Keratinocyte (primary cell): ENCODE measurements around the gene CTH. TPM values are rescaled to one million over a fixed set of nuclear protein-coding genes. Genes with fewer than 3 reads are reported as not detected.
"Not testable (repeated sequence)": the region's sequence is repeated elsewhere in the genome, so short reads cannot be mapped to it uniquely, and the experiment has no call there.

Experiments
- DNase-seq: peaks from one replicate; pipeline ENCODE4 v3.0.0-alpha.2; 2011; ENCODE audit warnings: low read depth, missing footprints, low spot score
- FAIRE-seq: peaks from 2 replicates; lab custom pipeline; 2011; peaks lifted over from hg19 to GRCh38; lab: Jason Lieb, UNC
- H2AFZ ChIP-seq: 2 replicates; pipeline ENCODE4 v1.6.0; 2012; ENCODE audit warnings: low read length, control low read depth, inconsistent platforms; ENCODE audit not compliant: control insufficient read depth
- H3K27ac ChIP-seq: 2 replicates; pipeline ENCODE4 v1.5.1; 2011; ENCODE audit warnings: low read length; ENCODE audit not compliant: control insufficient read depth, insufficient read depth
- H3K27me3 ChIP-seq: 3 replicates; pipeline ENCODE4 v1.6.0; 2011; ENCODE audit warnings: low read length; ENCODE audit not compliant: control insufficient read depth, insufficient read depth; ENCODE audit errors: extremely low read depth
- H3K36me3 ChIP-seq, 2 experiments: 2 replicates in 1 of 2; 3 replicates in 1 of 2; pipeline ENCODE4 v1.5.1; 2011; ENCODE audit warnings: low read length in 2 of 2, mild to moderate bottlenecking in 1 of 2; ENCODE audit not compliant: control insufficient read depth in 2 of 2, insufficient read depth in 2 of 2; ENCODE audit errors: extremely low read depth in 1 of 2
- H3K4me1 ChIP-seq: 3 replicates; pipeline ENCODE4 v1.5.1; 2011; ENCODE audit warnings: low read length; ENCODE audit not compliant: control insufficient read depth, insufficient read depth; ENCODE audit errors: extremely low read depth
- H3K4me2 ChIP-seq: 3 replicates; pipeline ENCODE4 v1.6.0; 2011; ENCODE audit warnings: low read depth, low read length; ENCODE audit not compliant: control insufficient read depth, insufficient read depth; ENCODE audit errors: extremely low read depth
- H3K4me3 ChIP-seq, 3 experiments: fragments of 200-600 bp in 1 of 3; sonication (generic) in 1 of 3; 2 replicates in 2 of 3; 3 replicates in 1 of 3; pipeline ENCODE4 v1.5.1; 2011 to 2016; ENCODE audit warnings: low read length in 3 of 3, mild to moderate bottlenecking in 3 of 3, control low read depth in 2 of 3, inconsistent platforms in 1 of 3, low read depth in 1 of 3, mixed read lengths in 1 of 3, mixed run types in 1 of 3, moderate library complexity in 1 of 3; ENCODE audit not compliant: control insufficient read depth in 2 of 3, insufficient read depth in 2 of 3; ENCODE audit errors: extremely low read depth in 1 of 3
- H3K79me2 ChIP-seq: 2 replicates; pipeline ENCODE4 v1.6.0; 2012; ENCODE audit warnings: low read length; ENCODE audit not compliant: control insufficient read depth, insufficient read depth
- H3K9ac ChIP-seq: 3 replicates; pipeline ENCODE4 v1.6.0; 2011; ENCODE audit warnings: low read length; ENCODE audit not compliant: control insufficient read depth, insufficient read depth; ENCODE audit errors: extremely low read depth
- H3K9me1 ChIP-seq: 3 replicates; pipeline ENCODE4 v1.6.0; 2011; ENCODE audit warnings: low read length; ENCODE audit not compliant: control insufficient read depth, insufficient read depth; ENCODE audit errors: extremely low read depth
- H3K9me3 ChIP-seq: 2 replicates; pipeline ENCODE4 v1.5.1; 2012; ENCODE audit warnings: low read depth, low read length; ENCODE audit not compliant: control insufficient read depth
- H4K20me1 ChIP-seq: 3 replicates; pipeline ENCODE4 v1.6.0; 2011; ENCODE audit warnings: low read length; ENCODE audit not compliant: control insufficient read depth, insufficient read depth; ENCODE audit errors: extremely low read depth
- CTCF ChIP-seq, 3 experiments: IDR thresholded peaks in 1 of 3; conservative IDR thresholded peaks in 1 of 3; optimal IDR thresholded peaks in 1 of 3; 2 replicates in 2 of 3; 3 replicates in 1 of 3; pipeline versions ENCODE3 to v1.5.1; 2011; ENCODE audit warnings: low read length in 3 of 3, mild to moderate bottlenecking in 3 of 3, moderate library complexity in 2 of 3, control low read depth in 1 of 3, inconsistent platforms in 1 of 3; ENCODE audit not compliant: insufficient read depth in 2 of 3; ENCODE audit errors: extremely low read depth in 1 of 3
- EZH2 ChIP-seq: IDR thresholded peaks from one replicate; pipeline ENCODE4 v1.6.1; 2012; ENCODE audit warnings: inconsistent platforms, mild to moderate bottlenecking, low read length, moderate library complexity
- dilution Hi-C: fragments of 300-500 bp; cut with MboI; formaldehyde crosslinking; loops from one replicate; pipeline ENCODE4 v1.7.0; 2020; ENCODE audit warnings: low sequenced_read_pairs; ENCODE audit not compliant: extremely low pct_ligation_motif_present
- polyA plus RNA-seq, 5 experiments: library from polyadenylated mRNA; depleted of rRNA in 3 of 5; stranded (reverse) in 3 of 5; stranded (forward) in 1 of 5; unstranded in 1 of 5; fragments of >200 nt; gene quantifications; 1 replicate in 1 of 5; 2 replicates in 3 of 5; 3 replicates in 1 of 5; pipeline versions ENCODE4 v1.2.1 to v1.2.3, GENCODE V29; 2011 to 2012; ENCODE audit warnings: missing spikeins in 2 of 5, low read depth in 1 of 5, low replicate concordance in 1 of 5

The CTH gene
- polyA plus RNA-seq, 1 donor (not counting 4 experiments of a cell fraction or from before 2014, with no cell fraction given): 5.0 TPM

- dilution Hi-C loops: no loop called here
- H3K79me2 ChIP-seq: no peaks in the 10 kb centered on the region
- H3K4me3 ChIP-seq: no peak overlapping the region
- DNase-seq: no peak
- H3K9me1 ChIP-seq: no peaks in the 10 kb centered on the region
- H3K9me3 ChIP-seq: no peaks in the 10 kb centered on the region
- H4K20me1 ChIP-seq: no peaks in the 10 kb centered on the region
- no peaks in the 10 kb centered on the region for H3K4me1 ChIP-seq
- TF ChIP-seq CTCF (optimal IDR thresholded peaks at IDR 0.05 in 1 of 3, IDR thresholded peaks at IDR 0.05 in 1 of 3, conservative IDR thresholded peaks at IDR 0.05 in 1 of 3; ENCODE audit: extremely low read depth in 1 of 3, insufficient read depth in 2 of 3, low read length in 3 of 3) (no peak), EZH2 (no peak)
- no peak overlapping the region for H2AFZ ChIP-seq
- H3K36me3 ChIP-seq: no peaks in the 10 kb centered on the region
- H3K9ac ChIP-seq: no peak overlapping the region
- H3K27ac ChIP-seq: no peak overlapping the region
- no peak overlapping the region for H3K4me2 ChIP-seq
- FAIRE-seq: no peak
- no peaks in the 10 kb centered on the region for H3K27me3 ChIP-seq
Observed at GRCh38 chr1:70467531-70467930, 56.5 kb downstream of the CTH start.

GRCh38 chr1:70468180-70468579 lies 57.1 kb downstream of the CTH start:
- dilution Hi-C loops: no loop called here
- FAIRE-seq (no peak), DNase-seq (no peak)
- Histone ChIP-seq H3K36me3 (no peaks in the 10 kb centered on the region), H3K4me2 (no peak overlapping the region), H3K9me1 (no peaks in the 10 kb centered on the region), H3K4me3 (no peak overlapping the region), H3K9me3 (no peaks in the 10 kb centered on the region), H3K9ac (no peak overlapping the region), H3K27me3 (no peaks in the 10 kb centered on the region), H3K4me1 (no peaks in the 10 kb centered on the region), H2AFZ (no peak overlapping the region), H3K79me2 (no peaks in the 10 kb centered on the region), H3K27ac (no peak overlapping the region), H4K20me1 (no peaks in the 10 kb centered on the region)
- TF ChIP-seq EZH2 (no peak), CTCF (optimal IDR thresholded peaks at IDR 0.05 in 1 of 3, IDR thresholded peaks at IDR 0.05 in 1 of 3, conservative IDR thresholded peaks at IDR 0.05 in 1 of 3; ENCODE audit: extremely low read depth in 1 of 3, insufficient read depth in 2 of 3, low read length in 3 of 3) (no peak)

DNA sequence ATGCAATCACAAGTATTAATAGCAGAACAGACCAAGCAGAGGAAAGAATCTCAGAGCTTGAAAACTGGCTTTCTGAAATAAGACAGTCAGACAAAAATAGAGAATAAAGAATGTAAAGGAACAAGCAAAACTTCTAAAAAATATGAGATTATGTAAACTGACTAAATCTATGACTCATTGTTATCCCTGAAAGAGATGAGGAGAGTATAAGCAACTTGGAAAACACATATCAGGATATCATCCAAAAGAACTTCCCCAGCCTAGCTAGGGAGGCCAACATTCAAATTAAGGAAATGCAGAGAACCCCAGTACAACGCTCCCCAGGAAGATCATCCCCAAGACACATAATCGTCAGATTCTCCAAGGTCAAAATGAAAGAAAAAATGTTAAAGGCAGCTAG lies 58.1 kb downstream of the CTH start:
- H3K4me1 ChIP-seq, H3K79me2 ChIP-seq, H2AFZ ChIP-seq, H3K36me3 ChIP-seq, H3K4me3 ChIP-seq, H3K4me2 ChIP-seq, H3K27me3 ChIP-seq, H3K9me3 ChIP-seq, H4K20me1 ChIP-seq, dilution Hi-C loops, H3K9me1 ChIP-seq, FAIRE-seq, H3K9ac ChIP-seq, DNase-seq, H3K27ac ChIP-seq: not testable (repeated sequence)
